GM21528 (cell line): Measurements from ENCODE around the gene IRS1.

Experiments used
- ATAC-seq: cut with Tn5 transposase; IDR thresholded peaks from one replicate; pipeline ENCODE4 v1.9.1; 2021; ENCODE audit warnings: mild to moderate bottlenecking, moderate library complexity; ENCODE audit not compliant: unreplicated experiment, low FRiP score

IRS1 gene

DNA sequence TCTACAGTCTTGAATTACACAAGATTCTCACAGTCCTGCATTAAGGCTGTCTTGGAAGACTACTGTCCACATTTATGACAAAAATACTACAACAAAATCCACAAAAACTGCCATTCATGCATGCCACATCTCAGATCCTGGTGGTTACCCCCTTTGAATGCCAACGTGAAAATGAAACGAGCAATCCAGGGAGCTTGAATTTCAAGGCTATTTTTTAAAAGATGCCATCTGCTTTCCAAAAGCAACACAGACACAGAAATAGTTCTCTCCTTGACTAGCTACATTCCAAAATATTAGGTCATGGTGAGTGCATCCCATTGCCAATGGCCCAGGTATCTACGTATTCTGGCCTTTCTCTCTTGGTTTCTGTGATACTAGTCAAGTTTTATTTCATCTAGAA lies 36.3 kb downstream of the IRS1 start:
- no peak for ATAC-seq

DNA sequence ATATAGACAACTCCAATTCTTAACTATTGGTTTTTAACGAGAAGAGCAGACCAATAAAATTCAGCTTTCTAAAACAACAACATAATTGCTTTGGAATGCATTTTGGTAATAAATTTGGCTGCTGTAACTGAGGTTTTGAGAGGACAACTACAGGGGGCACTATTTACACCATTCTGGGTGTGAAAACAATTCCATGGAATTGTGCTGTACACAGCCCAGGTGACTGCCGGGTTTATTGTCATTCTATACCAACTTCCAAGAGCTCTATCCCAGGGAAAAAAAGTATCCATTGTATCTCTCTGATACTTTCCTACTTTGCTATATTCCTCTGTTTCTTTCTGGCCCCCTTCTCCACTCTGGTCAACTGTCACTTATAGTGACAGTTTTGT lies 38.4 kb downstream of the IRS1 start:
- no peak for ATAC-seq

GRCh38 chr2:226760412-226761194 lies 39.0 kb downstream of the IRS1 start:
- ATAC-seq, result no peak

DNA sequence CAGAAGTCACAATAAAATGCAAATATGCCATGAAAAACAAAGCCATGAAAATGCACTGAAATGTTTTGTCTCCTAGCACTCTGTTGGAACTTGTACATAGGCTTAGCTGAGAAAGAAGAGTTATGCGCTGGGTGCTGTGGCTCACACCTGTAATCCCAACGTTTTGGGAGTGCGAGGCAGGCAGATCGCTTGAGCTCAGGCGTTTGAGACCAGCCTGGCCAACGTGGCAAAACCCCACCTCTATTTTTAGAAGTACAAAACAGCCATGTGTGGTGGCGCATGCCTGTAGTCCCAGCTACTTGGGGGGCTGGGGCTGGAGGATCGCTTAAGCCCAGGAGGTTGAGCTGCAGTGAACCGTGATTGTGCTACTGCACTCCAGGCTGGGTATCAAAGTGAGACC lies 39.9 kb downstream of the IRS1 start:
- no peak for ATAC-seq

DNA sequence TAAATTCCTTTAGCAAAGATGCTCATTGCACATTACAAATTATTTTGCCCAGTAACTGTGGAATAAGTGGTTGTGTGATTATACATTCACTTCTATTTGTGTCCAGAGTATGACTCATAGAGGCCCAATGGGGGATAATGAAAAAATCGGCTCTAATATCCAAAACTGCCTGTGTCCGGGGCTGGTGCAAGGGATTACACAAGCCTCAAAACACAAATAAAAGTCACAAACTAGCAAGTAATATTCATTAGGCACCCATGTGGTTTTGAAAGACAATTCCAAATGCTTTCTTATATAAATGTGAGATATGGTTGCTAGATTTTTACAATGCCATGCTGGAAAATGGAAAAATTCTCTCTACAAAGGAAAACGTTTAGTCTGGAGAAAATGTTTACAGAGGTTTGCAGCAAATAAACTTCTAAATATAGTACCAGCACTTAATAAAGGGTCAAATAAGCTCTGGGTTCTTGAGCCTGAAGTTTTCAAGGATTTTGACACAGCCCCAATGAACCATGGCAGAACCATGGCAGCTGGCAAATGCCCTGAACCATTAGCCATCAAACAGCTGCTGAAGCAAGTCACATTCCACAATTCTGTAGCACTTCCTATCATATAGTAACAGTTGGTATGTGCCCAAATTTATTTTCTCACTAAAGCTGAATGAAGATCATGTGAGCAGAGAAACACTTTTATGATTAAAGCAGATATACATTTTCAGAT lies 40.5 kb downstream of the IRS1 start:
- ATAC-seq, result no peak

- no peak for ATAC-seq
Measured at GRCh38 chr2:226756131-226756530, 43.5 kb downstream of the IRS1 start.

GRCh38 chr2:226755631-226756030 lies 44.0 kb downstream of the IRS1 start:
- no peak for ATAC-seq

DNA sequence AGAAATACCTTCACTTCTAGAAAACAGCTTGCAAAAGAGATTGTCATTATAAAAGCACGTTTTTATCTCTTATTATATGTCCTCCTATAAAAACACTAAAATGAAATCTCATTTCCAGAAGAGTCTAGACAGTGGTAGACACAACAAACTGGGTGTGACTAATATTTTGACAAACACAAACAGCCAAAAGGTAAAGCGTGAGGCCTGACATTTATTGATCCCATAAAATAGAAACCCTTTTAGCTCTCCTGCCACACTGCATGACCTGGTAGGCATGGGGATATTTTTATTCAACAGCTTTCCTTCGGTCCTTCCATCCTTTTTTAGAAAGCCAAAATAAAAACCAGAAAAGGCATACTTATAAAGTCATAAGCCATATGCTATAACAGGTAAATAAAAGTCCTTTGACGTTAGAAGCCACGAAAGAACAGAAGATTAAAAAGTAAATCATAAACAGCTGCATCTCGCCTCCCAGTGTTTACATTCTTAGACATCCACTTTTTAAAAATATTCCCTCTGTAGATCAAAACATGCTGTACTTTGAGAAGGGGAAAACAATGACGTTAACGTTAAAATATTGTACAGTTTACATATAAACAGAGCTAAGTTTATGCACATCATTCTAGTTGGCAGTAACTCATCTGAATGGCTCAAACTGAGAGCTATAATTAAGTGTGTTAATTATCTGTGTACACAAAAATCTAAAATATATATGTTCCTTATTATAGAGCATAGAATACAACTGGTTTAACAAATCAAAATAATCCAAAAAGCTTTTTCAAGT lies 44.6 kb downstream of the IRS1 start:
- ATAC-seq, result no peak

DNA sequence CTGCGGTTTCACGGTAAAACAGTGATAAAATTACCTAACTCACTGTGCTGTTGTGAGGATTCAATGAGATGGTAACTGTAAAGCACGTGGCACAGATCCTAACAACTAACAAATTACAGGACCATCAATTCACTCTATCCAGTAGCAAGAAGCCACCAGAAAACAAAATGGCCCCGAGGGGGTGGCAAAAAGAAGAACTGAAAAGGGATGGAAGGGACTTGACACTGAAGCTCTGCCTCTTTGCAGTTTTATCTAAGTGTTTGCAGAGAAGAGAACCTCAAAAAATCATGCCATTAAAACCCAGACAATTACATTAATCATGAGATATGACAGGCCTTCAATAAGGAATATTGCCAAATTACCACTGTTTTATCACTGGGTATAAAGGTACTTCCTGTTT lies 46.7 kb downstream of the IRS1 start:
- no peak for ATAC-seq

GRCh38 chr2:226747288-226747687 lies 52.3 kb downstream of the IRS1 start:
- ATAC-seq, result no peak

- ATAC-seq, result no peak
Measured at GRCh38 chr2:226746196-226746800, 53.3 kb downstream of the IRS1 start.

DNA sequence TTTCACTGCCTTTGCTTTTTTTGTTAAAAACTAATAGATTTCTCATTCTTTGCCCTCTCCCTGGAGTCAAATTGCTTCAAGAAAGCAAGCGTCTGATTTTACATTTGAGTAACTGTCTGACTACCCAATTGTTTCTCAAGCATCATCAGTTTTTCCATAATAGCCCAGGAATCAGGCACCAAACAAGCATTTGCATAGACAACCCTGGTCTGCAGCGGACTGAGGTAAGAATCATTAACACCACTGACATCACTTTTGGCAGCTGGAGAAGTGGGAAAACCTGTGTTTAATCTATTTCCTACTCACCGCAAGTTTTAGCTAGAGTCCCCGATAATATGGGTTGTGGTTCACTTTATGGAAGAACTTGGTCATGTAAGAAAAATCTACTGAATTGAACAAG lies 55.7 kb downstream of the IRS1 start:
- no peak for ATAC-seq

- ATAC-seq, result no peak
Measured at GRCh38 chr2:226742347-226742746, 57.3 kb downstream of the IRS1 start.

DNA sequence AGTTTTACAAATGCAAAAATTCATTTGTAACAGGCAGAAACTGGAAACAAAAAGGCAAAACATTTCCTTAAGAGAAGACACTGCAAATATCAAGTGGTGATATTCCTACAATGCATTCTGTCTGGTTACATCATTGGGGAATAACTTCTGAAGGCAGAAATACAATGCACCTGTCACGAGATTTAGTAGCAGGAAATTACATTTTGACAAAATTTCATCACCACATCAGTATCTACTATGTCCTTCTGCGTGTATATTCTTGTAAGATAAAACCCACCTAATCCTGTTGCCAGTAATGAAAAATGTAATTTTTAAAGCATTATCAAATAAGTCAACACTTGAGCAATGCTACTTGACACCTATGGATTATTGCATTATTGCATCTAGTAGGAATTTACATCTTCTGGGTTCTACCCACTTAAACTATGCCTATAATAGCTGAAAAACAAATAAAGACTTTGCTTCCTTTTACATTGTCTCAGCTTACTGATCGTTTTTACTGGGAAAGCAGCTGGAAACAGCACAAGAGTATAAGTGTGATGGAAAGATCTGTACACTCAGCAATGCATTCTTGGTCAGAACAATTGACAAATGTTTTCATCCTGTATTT lies 59.5 kb downstream of the IRS1 start:
- ATAC-seq, result no peak

- ATAC-seq, result no peak
Measured at GRCh38 chr2:226739545-226740030, 60.0 kb downstream of the IRS1 start.

- ATAC-seq, result no peak
Measured at GRCh38 chr2:226738821-226739544, 60.6 kb downstream of the IRS1 start.

DNA sequence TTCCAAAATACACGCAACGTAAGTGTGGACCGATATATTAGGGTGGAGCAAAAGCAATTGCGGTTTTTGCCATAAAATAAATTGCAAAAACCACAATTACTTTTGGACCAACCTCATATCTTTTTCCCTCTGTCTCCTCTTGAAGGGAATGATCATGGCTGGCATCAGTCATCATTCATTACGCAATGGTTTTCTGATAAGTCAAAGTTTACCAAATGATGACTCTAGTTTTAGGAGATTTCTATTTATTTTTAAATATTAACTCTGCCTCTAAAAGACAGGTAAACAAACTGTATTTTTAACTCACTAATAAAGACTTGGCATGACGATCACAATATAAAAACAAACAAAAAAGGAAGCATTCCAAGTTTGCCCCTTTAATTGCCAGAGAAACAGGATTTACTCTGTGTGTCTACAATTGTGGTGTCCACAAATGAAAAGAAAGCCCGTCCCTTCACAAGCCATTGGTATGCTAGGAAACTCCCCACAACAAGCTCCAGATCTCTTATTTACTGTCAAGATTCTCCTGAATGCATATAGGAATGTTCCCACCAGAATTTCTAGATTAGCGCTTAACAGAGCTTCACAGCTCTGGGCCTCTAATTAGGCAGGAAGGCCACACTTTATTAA lies 61.3 kb downstream of the IRS1 start:
- no peak for ATAC-seq

GRCh38 chr2:226736382-226736781 lies 63.2 kb downstream of the IRS1 start:
- no peak for ATAC-seq

GRCh38 chr2:226733927-226734564 lies 65.6 kb downstream of the IRS1 start:
- no peak for ATAC-seq
